Lower leg skin (tissue), 3 donors: ENCODE data around the gene TM4SF4.

Source experiments
- CTCF ChIP-seq, 3 donors: fragments of 450-650 bp; IDR thresholded peaks; one replicate each; pipeline ENCODE4 v1.5.1; 2016; ENCODE audit warnings: antibody characterized with exemption in 3 of 3, mild to moderate bottlenecking in 3 of 3, moderate library complexity in 2 of 3
- POLR2A ChIP-seq, 2 donors: fragments of 450-650 bp; IDR thresholded peaks; one replicate each; pipeline ENCODE4 v1.6.1; 2016 to 2017; ENCODE audit warnings: antibody characterized with exemption in 2 of 2, mild to moderate bottlenecking in 1 of 2, moderate library complexity in 1 of 2

- TF ChIP-seq POLR2A (IDR thresholded peaks at IDR 0.05) = no peak
- TF ChIP-seq CTCF (IDR thresholded peaks at IDR 0.05) = no peak
Observed at GRCh38 chr3:149450281-149450680, 24.2 kb upstream of the TM4SF4 start.
